Fibroblast of lung (primary cell): ENCODE data around the gene ANO4.

Experiments
- EZH2 ChIP-seq: IDR thresholded peaks from 2 replicates; pipeline ENCODE4 v1.5.1; 2012; ENCODE audit warnings: low read length, control low read depth, mild to moderate bottlenecking; ENCODE audit errors: missing control alignments
- TF ChIP-seq, protein P1 (sequence below), 2 donors: IDR thresholded peaks in 1 of 2; conservative IDR thresholded peaks in 1 of 2; 1 replicate in 1 of 2; 2 replicates in 1 of 2; pipeline ENCODE4 v1.5.1; 2011 to 2012; ENCODE audit warnings: low read length in 2 of 2, control low read depth in 1 of 2, inconsistent platforms in 1 of 2, low read depth in 1 of 2, mild to moderate bottlenecking in 1 of 2

DNA sequence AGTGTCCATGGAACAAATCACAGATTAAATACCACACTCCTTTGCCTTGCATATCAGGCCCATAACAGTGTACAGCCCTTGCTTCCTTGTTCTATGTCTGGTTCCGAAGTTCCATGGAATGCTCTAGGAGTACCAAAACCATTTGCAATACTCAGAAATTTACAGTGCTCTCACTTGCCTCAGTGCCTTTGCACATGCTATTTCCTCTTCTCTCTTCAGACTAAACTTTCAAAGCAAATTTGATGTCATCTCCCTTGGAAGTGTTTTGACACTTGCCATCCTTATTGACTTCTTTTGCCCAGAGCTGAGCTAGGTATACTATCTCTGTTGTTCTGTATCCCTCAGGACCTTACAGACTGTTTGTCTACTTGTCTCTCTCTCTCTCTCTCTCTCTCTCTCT lies 6.1 kb downstream of the ANO4 start:
- TF ChIP-seq, protein P1, sequence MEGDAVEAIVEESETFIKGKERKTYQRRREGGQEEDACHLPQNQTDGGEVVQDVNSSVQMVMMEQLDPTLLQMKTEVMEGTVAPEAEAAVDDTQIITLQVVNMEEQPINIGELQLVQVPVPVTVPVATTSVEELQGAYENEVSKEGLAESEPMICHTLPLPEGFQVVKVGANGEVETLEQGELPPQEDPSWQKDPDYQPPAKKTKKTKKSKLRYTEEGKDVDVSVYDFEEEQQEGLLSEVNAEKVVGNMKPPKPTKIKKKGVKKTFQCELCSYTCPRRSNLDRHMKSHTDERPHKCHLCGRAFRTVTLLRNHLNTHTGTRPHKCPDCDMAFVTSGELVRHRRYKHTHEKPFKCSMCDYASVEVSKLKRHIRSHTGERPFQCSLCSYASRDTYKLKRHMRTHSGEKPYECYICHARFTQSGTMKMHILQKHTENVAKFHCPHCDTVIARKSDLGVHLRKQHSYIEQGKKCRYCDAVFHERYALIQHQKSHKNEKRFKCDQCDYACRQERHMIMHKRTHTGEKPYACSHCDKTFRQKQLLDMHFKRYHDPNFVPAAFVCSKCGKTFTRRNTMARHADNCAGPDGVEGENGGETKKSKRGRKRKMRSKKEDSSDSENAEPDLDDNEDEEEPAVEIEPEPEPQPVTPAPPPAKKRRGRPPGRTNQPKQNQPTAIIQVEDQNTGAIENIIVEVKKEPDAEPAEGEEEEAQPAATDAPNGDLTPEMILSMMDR (conservative IDR thresholded peaks at IDR 0.05 in 1 of 2, IDR thresholded peaks at IDR 0.05 in 1 of 2; ENCODE audit: low read depth in 1 of 2, low read length in 2 of 2): no peak
- TF ChIP-seq EZH2: no peak
